8988T (cell line): ENCODE measurements around the gene ANKRD18B.
"Not testable (repeated sequence)": the region's sequence is repeated elsewhere in the genome, so short reads cannot be mapped to it uniquely, and the experiment has no call there.

Experiments
- DNase-seq: peaks from one replicate; pipeline ENCODE4 v3.0.0; 2011

The ANKRD18B gene

DNA sequence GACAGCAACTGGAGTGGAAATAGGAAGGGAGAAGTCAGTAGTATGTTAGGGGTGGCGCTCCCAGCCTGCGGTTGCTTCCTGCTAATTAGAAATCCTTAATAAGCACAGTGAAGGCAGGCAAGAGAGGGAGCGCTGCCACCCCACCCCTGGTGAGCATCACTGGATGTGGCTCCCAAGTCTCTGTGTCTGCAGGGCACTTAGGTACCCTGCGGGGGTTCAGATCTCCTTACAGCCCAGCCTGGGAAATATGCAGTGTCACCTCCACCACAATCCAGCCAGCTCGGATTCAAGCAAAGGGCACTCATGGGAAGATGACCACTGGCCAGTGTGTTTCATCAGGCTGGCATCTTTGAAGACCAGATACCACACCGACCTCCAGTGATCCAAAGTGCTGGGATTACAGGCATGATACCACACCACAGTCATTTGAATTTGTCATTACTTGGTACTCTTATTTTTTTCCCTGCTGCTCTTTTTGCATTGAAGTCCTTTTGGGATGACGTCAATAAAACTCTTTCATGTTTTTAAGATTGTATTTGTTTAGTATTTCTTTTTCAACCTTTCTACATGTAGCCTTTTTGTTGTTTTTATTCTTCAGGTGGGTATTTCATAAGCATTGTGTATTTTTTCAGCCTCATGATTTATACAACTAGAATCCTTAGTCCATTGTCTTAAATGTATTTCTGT, 90.1 kb downstream of the ANKRD18B start:
- no peak for DNase-seq

DNA sequence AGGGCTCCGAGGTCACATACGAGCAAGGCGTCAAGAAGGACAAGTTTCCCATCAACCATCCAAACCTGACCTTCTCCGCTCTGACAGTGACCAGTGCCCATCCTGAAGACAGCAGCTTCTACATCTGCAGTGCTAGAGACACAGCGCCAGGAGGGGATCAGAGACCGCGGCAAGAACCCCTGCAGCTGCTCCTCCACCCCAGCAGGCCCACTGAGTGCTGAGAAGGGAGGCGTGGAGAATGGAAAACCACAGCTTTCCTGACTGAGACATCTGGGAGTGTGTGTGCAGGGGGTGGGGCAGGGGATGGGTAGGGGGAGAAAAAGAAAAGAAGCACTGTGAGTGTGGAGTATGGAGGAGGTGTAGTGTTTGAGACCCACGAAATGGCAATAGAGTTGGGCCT, 94.3 kb downstream of the ANKRD18B start:
- not testable (repeated sequence) for DNase-seq

GRCh38 chr9:33619666-33620404, 95.8 kb downstream of the ANKRD18B start:
- no peak for DNase-seq

DNA sequence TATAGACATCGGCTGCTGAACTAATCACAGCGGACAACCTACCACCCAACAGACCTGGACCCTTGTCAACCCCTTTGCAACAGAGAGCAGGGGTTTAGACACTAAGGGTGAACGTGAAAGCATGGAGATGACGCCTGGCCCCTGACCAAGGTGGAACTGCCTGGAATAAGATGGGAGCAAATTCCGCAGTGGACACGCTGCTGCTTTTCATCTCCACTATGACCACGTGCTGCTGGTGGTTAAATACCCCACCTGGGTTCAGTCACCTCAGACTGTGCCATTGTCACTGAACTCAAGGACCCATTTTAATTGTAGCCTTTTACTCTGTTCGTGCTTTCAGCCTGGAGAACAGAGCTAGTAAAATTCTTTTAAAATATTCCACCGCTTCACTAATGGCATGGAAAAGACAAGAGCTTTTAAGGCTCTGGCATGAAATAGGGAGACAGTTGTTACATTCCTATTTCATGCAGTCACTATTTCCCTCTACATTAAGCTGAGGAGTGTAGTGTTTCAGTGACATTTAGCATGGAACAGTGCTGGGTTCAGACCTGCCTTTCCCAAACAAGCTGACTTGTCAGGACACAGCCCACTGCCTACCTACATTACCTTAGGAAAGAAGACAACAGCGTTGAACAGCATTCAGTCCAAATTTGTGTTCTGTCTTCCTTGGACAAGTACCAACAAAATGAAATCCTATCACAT, 96.8 kb downstream of the ANKRD18B start:
- DNase-seq: no peak
